NCI-H2107 treated with DMSO at 0.1 percent for 48 hours (cell line): Measurements from ENCODE around the gene SPOCK1.

ENCODE experiments used
- DNase-seq: peaks from one replicate; lab custom pipeline; 2025; ENCODE audit not compliant: unreplicated experiment; lab: John Stamatoyannopoulos, UW

The SPOCK1 gene

GRCh38 chr5:137446151-137446550 lies 53.0 kb downstream of the SPOCK1 start:
- DNase-seq, result no peak

GRCh38 chr5:137442660-137443059 lies 56.5 kb downstream of the SPOCK1 start:
- DNase-seq, result no peak

DNA sequence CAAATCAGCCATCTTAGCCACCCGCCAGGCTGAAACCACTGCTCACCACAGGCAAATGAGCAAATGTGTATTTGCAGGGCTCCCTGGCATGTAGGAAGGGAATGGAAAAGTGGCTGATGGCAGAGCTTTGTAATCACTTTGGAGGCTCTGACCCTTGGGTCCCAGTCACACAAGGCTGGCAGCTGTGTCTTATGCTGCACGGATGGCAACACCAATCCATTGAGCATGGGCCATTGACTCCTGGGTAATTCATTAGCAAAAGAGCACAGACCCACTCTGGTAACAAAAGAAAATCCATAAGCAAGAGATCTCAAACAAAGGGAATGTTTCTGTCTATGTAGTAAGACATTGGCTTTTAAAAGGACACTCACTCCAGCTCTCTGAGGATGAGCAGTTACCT lies 57.6 kb downstream of the SPOCK1 start:
- DNase-seq, result no peak

GRCh38 chr5:137440795-137441194 lies 58.3 kb downstream of the SPOCK1 start:
- DNase-seq, result no peak

GRCh38 chr5:137439645-137440044 lies 59.5 kb downstream of the SPOCK1 start:
- DNase-seq, result no peak

GRCh38 chr5:137438932-137439331 lies 60.2 kb downstream of the SPOCK1 start:
- DNase-seq, result no peak

- DNase-seq, result no peak
Measured at GRCh38 chr5:137437774-137438173, 61.4 kb downstream of the SPOCK1 start.

DNA sequence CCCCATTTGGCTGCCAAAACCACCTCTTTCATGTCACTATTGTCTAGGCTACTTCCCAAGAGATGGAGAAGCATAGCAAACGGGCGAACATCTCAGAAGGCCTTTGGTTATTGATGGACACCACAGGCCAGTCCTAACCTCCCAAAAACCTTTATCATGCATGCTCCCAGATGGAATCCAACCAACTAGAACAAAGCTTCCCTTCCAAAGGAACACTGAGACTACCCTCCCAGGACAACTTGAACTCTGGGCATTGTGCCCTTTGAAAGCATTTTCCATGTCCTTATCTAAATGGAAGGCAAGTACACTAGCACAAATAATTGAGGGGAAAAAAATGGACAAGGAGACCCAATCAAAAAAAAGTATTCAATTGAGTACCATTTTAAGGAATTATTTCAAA lies 65.6 kb downstream of the SPOCK1 start:
- DNase-seq, result no peak

GRCh38 chr5:137432376-137432775 lies 66.8 kb downstream of the SPOCK1 start:
- no peak for DNase-seq

- DNase-seq, result no peak
Measured at GRCh38 chr5:137431051-137431450, 68.1 kb downstream of the SPOCK1 start.

- DNase-seq, result no peak
Measured at GRCh38 chr5:137415231-137415681, 83.9 kb downstream of the SPOCK1 start.

DNA sequence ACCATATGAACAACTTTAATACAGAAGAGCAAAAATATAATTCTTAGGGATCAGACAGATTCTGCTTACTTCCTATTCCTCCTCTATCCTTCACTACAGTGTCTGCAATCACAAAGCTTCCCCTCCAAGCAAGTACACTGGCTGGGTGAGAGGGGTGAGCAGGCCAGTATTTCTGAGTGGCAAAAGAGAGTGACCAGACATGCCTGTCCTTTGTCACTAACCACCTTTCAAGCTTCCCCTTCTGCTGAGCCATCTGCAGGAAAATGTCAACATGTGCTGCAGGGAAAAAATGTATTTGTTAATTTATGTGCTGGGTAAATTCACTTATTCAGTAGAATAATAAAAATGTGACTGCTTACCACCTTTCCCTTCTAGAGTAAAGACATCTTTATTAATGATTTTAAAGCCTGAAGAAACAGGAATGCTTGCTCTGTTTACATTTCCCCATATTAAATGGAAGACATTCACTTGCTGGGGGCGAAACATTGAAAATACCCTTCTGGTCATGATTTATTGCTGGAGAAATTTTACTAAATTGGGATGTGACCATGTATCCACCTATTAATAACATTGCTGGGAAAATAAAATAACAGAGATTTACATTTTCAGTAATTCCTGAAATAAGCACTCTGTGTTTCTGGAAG lies 84.9 kb downstream of the SPOCK1 start:
- no peak for DNase-seq

DNA sequence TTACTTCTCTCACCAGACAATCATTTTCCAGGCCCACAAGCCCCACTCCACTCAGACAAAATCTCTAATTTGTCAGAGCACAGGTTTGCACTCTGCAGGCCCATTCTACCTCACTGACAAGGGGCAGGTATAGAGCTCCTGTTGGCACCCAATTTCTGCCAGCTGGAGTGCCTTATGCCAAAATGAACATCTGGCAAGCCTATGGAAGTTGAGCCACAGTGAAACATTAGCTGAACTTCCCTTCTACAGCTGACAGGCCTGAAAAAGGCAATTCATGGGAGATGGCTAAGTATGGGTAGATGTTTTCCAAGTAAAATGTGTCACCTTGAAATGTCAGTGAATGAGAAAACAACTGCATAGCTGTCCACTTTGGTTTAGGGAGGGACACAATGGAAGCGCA lies 87.0 kb downstream of the SPOCK1 start:
- DNase-seq, result no peak

GRCh38 chr5:137410234-137411010 lies 88.7 kb downstream of the SPOCK1 start:
- no peak for DNase-seq

DNA sequence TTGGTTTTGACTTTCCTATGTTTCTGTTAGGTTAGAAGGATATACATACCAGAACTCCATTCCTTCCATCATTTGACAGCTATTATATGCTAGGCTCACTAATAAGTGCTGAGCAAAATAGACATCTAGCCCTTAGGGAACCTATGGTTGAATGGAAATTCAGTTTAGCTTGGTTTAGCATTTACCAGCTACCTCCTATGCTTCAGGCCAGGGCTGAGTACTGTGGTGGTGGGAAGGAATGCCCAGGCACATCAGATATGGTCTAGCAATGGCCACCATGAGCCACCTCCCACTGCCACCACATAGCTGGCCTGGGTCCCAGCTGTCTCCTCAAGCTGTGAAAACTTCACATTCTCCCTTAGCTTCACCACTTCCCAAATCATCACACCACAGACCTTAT lies 89.4 kb downstream of the SPOCK1 start:
- no peak for DNase-seq

DNA sequence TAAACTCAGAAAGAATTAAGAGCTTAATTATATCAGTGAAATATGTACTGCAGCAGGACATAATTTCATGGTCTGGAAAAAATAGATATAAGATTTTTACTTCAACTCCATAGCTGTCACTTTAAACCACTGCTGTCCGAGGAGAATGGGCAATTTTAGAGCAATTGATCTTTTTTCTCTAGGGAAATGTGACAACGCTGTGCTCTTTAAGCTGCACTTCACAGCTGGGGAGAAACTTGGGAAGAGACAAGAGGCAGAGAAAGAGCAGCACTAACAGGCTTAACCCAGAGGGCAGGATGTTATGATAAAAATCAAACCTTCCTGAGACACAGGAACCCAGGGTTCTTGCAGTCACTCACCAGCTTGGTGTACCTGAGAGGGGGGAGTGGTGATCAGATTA lies 92.0 kb downstream of the SPOCK1 start:
- DNase-seq, result no peak

DNA sequence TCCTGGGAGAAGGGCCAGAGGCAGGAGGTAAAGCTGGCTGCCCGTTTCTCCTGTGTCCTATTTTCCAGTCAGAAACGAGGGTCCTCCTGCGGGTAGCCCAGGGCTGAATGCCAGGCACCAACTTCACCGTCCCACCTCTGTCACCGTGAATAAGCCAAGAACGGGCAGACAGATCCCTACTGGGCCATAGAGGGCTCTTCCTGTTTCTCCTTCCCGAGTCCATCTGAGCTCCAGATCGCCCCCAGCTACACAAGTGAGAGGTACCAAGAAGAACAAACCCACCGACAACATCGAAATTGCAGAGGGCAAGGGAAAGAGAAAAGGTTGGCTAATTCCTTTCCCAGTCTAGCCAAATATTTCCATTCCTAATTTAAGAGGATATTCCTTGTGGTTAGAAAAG lies 93.7 kb downstream of the SPOCK1 start:
- no peak for DNase-seq

- no peak for DNase-seq
Measured at GRCh38 chr5:137403869-137404268, 95.3 kb downstream of the SPOCK1 start.

- no peak for DNase-seq
Measured at GRCh38 chr5:137402436-137403187, 96.5 kb downstream of the SPOCK1 start.

GRCh38 chr5:137401946-137402345 lies 97.2 kb downstream of the SPOCK1 start:
- no peak for DNase-seq

- no peak for DNase-seq
Measured at GRCh38 chr5:137400571-137400970, 98.6 kb downstream of the SPOCK1 start.

DNA sequence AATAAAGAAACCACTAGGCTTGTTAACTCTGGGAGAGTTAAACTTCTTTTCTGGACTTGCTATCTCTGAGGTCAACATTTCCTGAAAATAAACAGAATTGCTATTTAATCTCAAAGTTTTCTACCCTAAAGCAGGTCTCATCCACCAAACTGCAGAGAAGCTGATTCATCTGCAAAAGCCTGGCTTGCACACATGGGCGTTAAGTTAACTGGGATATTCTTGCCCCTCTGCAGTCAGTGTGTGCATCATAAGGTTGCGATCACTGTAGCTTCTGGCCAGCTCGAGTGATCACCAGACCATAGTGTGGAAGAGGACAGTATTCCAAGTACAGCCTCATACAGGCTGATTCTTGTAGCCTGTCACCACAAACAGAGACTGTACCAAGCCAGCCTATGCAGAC lies 99.2 kb downstream of the SPOCK1 start:
- no peak for DNase-seq
